SW480 (cell line): ENCODE measurements around the gene TMEM252.
A peak's percentile ranks its signal among the peaks of the same experiment; 100 is the strongest.

Experiments
- DNase-seq: peaks from one replicate; pipeline ENCODE4 v3.0.0-alpha.2; 2016; ENCODE audit warnings: low spot score

The TMEM252 gene

GRCh38 chr9:68541568-68541967 lies 885 bp upstream of the TMEM252 start:
- no peak for DNase-seq

GRCh38 chr9:68538200-68538599 lies 2.5 kb downstream of the TMEM252 start:
- no peak for DNase-seq

- no peak for DNase-seq
These were observed 3.1 kb downstream of the TMEM252 start for GRCh38 chr9:68537616-68537880.

GRCh38 chr9:68536876-68537615 lies 3.6 kb downstream of the TMEM252 start:
- DNase-seq = no peak

- no peak for DNase-seq
These were observed 7.0 kb downstream of the TMEM252 start for GRCh38 chr9:68533678-68534077.

- no peak for DNase-seq
These were observed 8.6 kb downstream of the TMEM252 start for GRCh38 chr9:68532131-68532530.

- no peak for DNase-seq
These were observed 10.1 kb downstream of the TMEM252 start for GRCh38 chr9:68530618-68531017.

- no peak for DNase-seq
These were observed 17.2 kb downstream of the TMEM252 start for GRCh38 chr9:68523367-68523936.

- no peak for DNase-seq
These were observed 17.7 kb downstream of the TMEM252 start for GRCh38 chr9:68522954-68523353.

- no peak for DNase-seq
These were observed 18.6 kb downstream of the TMEM252 start for GRCh38 chr9:68522131-68522530.

GRCh38 chr9:68515326-68516017 lies 25.2 kb downstream of the TMEM252 start:
- no peak for DNase-seq

- no peak for DNase-seq
These were observed 26.7 kb downstream of the TMEM252 start for GRCh38 chr9:68513981-68514380.

- no peak for DNase-seq
These were observed 27.3 kb downstream of the TMEM252 start for GRCh38 chr9:68513385-68513784.

- no peak for DNase-seq
These were observed 31.0 kb downstream of the TMEM252 start for GRCh38 chr9:68509689-68510088.

GRCh38 chr9:68508547-68508946 lies 32.1 kb downstream of the TMEM252 start:
- DNase-seq = peak; percentile 3

- DNase-seq = no peak
These were observed 32.9 kb downstream of the TMEM252 start for GRCh38 chr9:68507806-68508145.

- DNase-seq = peak; percentile 41
These were observed 33.4 kb downstream of the TMEM252 start for GRCh38 chr9:68507130-68507805.

- DNase-seq = no peak
These were observed 34.1 kb downstream of the TMEM252 start for GRCh38 chr9:68506551-68506950.

GRCh38 chr9:68505681-68506409 lies 34.8 kb downstream of the TMEM252 start:
- DNase-seq = no peak

- no peak for DNase-seq
These were observed 38.4 kb downstream of the TMEM252 start for GRCh38 chr9:68502279-68502678.

GRCh38 chr9:68500457-68501381 lies 40.0 kb downstream of the TMEM252 start:
- DNase-seq = no peak
